GM20431 (cell line): ENCODE measurements around the gene SRR.

ENCODE experiments used
- in situ Hi-C: fragments of 300-500 bp; cut with MseI, MboI; formaldehyde crosslinking; loops from one replicate; pipeline ENCODE4 v1.15.0; 2020; ENCODE audit warnings: low sequenced_read_pairs; ENCODE audit not compliant: unreplicated experiment

The SRR gene

DNA sequence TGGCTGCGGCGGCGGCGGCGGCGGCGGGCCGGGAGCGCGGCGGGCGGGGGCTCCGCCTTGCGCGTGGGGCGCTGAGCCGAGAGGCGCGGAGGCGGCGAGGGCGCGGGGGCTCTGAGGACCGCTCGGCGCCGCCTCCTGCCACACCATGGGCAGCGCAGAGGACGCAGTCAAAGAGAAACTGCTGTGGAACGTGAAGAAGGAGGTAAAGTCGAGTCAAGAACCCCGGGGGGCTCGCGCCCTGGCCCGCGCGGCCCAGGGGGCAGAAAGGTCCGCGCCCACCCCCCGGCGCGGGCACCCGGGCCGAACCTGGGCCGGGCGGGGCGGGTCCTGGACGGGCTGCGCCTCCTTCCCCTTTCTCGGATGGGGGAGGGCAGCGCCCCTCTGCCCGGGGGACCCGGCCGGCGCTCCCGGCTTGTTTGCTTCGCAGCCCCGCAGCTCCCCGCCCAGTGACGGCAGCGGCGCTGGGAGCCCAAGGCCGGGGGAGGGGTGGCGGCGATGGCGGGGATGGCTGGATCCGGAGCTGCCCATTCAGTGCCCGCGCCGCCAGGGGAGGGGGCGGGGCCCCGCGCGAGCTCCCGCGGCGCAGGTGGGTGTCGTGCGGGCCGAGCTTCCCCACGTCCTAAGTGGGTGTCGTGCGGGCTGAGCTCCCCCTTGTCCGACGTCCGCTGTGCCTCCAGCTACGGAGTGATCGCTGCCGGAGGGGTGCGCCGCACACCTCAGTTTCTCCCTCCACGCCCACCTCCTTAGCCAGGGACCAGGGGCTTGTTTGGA, 34.0 kb downstream of the SRR start:
- in situ Hi-C loops, result no loop called here

DNA sequence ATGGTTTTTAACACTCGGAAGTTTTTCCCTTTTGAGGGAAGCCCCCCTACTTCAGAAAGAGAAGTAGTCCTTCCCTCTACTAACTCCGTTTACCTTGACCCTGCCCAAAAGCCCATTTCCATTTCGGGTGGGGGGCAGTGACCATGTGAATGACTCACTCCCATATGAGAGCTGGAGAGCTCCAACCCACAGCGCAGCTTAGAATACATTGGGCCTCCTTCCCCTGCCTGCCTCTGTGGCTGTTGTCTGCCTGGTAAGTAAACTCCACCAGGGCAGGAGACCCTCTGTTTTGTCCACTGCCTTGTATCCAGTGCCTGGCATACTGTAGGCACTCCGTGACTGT, 34.5 kb downstream of the SRR start:
- in situ Hi-C loops, result no loop called here

DNA sequence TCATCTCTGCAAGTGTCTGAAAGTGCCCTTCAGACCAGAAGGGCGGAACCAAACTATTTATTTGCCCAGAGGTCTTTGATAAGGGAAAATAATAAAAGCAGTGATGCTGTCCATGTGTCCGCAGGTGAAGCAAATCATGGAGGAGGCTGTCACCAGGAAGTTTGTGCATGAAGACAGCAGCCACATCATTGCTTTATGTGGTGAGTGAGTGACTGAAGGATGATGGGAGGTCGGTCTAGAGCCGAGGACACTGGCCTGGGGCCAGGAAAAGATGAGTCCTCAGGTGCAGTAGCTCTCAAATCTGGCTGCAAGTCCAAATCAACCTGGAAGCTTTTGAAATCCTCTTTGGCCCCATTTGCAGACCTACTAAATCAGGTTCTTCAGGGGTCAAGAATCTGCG, 39.7 kb downstream of the SRR start:
- in situ Hi-C loops, result no loop called here

DNA sequence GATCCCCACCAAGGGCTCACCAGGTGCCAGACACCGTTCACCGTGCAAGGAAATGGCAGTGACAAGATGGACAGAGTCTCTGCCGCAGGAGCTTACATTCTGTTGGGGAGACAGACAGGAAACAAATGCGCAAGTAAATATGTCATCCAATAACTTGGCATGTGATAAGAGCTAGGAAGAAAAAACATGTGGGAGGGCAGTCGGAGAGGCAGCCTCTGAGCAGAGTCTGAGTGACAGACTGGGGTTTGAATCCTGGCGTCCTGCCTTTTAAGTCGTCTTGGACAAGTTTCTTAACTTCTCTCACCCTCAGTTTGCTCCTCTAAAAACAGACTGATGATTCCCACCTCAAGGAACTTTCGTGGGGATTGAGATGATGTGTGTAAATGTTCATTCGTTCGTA, 40.8 kb downstream of the SRR start:
- in situ Hi-C loops, result no loop called here

DNA sequence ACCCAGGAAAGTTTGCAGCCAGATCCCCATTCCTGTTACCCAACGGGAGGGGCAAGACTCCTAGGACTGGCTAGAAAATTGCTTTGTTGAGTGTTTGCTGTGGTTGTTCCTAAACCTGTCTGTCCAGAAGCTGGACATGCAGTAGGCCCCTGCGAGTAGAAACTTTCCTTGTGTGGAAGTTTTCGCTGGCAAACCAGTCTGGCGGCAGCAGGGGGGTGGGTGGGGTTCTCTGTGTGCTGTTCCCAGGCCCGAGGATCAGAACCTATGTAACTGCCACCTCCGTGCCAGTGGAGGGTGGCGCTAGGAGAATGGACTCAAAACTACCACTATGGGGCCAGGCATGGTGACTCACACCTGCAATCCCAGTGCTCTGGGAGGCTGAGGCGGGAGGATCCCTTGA, 42.7 kb downstream of the SRR start:
- in situ Hi-C loops, result no loop called here

DNA sequence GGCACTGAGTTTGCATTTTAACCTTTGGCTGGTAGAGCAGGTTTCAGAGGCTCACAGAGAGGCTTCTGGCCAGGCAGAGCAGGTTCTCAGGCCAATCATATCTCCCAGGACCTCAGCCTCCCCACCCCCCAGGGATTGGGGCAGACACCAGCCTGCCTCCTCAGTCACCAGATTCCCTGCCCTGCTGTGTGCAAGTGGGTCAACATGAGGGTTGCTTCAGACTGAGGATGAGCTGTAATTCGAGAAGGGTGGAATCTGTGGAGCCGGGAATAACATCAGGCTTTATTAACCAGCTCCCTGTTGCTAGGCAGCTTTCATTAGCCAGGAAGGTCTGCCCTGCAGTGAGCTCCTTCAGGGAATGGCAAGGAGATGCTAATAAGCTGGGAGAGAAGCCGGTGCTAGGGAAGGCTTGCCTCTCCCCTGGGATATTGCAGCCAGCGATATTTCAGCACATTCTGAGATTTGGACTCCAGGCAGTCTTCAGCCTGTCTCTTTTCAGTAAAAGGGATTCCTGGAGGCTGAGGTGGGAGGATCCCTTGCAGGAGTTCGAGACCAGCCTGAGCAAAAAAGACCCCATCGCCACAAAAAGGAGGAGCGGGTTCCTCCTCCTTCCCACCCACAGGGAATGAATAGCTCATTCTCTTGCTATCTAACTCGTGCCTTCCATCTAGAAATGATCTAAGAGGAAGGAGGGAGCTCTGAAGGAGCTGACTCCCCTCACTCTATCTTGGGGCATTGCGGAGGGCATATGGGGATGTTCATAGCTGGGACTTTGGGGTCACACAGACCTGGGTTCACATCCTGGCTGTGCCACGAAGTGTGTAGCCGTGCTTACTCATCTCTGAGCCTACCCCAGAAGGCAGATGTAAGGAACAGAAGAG, 44.3 kb downstream of the SRR start:
- in situ Hi-C loops, result no loop called here

DNA sequence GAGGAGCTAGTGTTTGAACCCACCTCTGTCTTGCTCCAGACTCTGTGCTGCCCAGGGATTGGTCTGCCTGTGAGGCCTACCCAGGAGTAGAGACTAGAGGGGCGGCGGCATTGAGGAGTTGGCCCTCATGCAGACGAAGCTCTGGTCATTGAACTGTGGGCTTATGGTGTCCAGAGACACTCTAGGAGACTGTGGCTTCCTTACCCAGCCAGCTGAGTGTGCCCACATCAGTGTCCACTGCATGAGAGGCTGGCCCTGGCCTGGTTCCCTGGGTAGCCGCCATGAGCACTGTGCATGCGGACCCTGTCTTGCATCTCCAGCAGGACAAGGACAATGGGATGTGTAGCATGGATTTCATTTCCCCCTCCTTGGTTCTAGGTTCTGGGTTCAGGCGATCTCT, 47.5 kb downstream of the SRR start:
- in situ Hi-C loops, result no loop called here

DNA sequence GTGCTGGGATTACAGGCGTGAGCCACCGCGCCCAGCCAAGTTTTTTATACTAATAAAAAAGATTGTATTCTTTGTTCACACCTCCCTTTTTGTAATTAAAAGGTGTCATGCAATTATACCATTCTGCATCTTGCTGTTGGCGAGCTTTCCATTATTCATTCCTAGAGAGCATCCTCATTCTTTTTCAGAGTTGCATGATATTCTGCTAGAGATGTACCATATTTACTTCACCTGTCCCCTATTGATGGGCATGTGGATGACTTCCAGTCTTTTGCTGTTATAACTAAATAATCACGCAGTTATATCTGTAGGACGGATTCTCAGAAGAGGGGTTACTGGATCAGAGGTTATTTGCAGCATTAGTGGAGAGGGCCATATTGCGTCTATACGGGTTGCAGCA, 50.6 kb downstream of the SRR start:
- in situ Hi-C loops, result no loop called here

DNA sequence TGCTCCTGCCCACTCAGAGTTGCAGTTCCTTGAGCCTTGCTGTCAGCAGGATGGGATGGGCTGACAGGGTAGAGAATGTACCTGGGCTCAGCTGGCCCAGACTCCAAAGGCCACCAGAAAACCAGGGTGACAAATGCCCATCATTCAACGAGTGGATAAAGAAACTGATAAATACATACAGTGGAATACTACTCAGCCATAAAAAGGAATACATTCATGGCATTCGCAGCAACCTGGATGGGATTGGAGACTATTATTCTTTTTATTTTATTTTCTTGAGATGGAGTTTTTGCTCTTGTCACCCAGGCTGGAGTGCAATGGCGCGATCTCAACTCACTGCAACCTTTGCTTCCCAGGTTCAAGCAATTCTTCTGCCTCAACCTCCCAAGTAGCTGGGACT, 53.5 kb downstream of the SRR start:
- in situ Hi-C loops, result no loop called here

DNA sequence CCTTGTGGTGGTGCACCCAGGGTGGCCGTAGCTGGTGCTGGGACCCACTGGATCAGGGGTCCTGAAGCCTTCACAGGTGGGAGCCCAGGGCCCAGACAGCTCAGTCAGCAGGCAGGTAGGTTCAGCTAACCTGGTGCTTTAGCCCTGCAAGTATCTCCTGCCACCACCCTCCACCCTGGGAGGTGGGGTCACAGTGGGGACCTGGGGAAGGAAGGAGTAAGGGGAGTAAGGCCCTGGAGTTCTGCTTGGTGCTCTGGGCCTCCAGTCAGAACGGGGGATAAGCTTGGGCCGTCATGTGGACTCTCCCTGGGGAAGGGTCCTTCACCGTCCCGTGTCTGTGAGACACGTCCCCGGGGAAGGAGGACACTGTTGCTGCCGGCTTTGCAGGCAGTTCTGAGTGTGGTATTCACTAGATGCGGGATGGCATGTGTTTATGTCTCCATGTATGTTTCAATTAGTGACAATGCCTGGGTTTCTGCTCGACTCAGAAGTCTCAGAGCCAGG, 54.2 kb downstream of the SRR start:
- in situ Hi-C loops, result no loop called here

DNA sequence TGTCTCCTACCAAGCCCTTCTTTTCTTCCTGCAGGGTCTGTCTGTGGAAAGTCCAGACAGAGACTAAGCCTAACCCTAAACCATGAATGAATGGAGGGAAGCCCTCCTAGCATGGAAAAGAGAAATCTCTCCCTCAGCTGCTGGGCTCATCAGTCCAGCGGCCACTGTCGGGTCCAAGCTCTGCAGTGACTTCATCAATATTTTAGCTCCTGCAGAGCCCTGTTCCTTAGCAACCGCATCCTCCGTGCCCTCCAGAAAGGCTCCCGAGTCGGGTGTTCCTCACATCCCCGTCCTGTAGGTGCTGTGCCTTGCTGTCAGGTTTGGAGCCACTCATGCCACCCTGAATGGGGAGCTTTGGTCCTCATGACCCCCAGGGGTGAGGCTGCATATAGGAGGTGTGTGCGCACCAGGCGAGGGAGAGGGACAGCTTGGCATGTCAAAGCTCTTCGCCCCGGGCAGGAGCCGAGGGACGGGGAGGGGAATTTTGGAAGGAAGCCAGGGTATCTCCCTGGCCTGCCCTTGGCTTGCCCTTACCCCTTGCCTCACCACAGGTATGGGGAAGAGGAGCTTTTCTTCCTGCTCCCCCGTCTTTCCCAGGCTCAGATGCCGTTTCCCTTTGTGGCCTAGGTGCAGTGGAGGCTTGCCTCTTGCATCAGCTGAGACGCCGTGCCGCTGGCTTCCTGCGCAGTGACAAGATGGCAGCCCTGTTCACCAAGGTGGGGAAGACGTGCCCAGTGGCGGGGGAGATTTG, 57.4 kb downstream of the SRR start:
- in situ Hi-C loops, result no loop called here

DNA sequence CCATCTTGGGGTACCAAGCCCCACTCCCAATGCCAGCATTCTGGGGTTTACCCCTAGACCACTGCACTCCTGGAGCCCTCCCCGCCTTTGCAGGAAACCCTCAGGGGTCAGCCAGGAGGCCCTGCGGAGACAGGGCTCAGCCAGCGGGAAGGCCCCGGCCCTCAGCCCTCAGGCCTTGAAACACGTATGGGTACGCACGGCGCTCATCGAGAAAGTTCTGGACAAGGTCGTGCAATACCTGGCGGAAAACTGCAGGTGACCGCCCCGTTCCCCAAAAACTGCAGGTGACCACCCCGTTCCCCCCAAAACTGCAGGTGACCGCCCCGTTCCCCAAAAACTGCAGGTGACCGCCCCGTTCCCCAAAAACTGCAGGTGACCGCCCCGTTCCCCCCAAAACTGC, 58.3 kb downstream of the SRR start:
- in situ Hi-C loops, result no loop called here

DNA sequence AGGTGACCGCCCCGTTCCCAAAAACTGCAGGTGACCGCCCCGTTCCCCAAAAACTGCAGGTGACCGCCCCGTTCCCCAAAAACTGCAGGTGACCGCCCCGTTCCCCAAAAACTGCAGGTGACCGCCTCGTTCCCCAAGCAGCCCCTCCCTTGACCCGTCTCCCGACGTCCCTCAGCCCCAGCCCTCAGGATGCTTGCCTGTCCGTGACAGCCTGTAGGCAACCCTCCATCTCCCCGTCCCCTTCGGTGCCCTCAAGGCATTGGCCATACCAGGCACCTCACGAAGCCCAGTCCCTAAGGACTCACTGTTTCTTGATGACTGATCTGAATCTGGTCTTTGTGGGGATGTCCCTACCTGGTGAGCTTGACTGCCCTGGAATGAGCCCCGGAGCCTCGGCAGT, 58.7 kb downstream of the SRR start:
- in situ Hi-C loops, result no loop called here

DNA sequence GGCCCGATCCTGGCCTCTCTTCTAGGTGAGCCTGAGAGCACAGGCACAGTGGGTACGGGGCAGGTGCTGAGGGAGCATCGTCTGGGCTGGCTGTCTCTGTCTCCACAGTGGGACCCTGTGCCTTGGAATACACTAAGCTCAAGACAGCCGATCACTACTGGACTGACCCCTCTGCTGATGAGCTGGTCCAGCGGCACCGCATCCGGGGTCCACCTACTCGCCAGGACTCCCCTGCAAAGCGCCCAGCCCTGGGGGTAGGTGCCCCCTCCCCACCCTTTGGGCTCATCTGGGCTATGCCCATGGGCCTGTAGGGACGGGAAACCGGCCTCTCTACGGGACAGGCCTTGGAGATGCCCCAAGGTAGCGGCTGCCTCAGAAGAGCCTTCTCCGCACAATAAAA, 59.1 kb downstream of the SRR start:
- in situ Hi-C loops, result no loop called here

DNA sequence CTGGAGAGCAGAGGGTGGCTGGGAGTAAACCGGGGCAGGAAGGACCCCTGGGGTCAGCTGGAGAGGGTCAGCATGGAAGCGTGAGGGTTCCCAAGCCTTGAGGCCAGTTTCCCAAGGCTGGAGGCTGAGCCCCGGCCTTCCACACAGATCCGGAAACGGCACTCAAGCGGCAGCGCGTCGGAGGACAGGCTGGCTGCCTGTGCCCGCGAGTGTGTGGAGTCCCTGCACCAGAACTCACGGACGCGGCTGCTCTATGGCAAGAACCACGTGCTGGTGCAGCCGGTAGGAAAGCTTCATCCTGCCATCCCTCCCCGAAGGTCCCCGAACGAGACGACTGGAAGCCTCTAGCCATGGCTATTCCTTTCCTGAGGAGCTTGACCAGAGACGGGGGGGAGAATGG, 59.6 kb downstream of the SRR start:
- in situ Hi-C loops, result no loop called here

DNA sequence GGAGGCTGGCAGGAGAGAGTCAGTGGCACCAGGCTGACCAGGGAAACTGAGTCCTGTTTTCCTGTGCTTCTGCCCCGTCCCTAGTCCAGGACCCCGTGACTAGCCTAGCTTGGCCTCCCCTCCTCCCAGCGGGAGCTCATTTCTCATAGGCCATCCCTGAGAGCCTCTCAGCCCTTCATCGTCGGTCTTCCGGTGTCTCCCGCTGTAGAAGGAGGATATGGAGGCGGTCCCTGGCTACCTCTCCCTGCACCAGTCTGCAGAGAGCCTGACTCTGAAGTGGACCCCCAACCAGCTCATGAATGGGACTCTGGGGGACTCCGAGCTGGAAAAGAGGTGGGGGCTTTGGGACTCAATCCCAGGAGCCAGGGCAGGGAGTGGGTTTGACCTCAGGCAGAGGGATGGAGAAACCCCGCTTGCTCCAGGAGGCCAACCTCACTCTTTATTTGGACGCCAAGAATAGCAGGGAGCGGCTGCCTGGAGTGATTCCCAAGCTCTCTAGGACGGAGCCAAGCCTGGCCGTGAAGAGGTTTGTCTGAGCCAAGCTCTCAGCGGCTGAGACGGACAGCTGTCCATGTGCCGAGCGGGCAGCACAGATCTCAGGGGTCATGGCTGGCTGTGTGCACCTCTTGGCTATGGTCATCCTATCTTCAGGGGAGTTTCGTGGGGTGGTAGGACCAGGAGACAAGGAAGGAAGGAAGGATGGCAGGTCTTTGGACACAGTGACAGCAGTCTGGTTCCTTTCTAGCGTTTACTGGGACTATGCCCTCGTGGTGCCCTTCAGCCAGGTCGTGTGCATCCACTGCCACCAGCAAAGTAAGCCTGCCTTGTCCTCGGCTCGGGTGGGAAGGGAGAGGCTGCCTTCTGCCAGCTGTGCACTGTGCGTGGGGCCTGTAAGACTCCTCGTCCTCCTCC, 60.4 kb downstream of the SRR start:
- in situ Hi-C loops, result no loop called here

DNA sequence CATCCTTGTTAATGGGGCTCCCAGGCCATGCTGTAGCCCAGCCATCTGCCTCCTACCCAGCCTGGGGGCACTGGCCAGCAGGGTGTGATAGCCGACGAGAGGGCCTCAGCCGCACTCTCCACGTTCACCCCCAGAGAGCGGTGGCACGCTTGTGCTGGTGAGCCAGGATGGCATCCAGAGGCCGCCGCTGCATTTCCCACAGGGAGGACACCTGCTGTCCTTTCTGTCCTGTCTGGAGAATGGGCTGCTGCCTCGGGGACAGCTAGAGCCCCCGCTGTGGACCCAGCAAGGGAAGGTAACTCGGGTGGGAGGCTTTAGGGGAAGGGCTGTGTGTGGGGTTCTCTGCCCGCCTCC, 61.0 kb downstream of the SRR start:
- in situ Hi-C loops, result no loop called here

DNA sequence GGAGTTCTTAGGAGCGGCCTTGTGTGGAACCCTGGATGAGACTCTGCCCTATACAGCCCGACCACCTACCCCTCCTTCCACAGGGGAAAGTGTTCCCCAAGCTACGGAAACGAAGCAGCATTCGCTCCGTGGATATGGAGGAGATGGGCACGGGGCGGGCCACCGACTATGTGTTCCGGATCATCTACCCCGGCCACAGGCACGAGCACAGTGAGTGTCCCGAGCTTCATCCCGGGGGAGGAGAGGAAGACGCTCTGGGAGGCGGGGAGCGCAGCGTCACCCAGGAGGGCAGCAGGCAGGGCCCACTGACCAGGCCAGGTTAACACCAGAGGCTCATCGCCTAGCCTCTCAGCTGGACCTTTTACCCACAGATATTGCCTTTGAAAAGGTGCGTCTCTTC, 61.4 kb downstream of the SRR start:
- in situ Hi-C loops, result no loop called here

DNA sequence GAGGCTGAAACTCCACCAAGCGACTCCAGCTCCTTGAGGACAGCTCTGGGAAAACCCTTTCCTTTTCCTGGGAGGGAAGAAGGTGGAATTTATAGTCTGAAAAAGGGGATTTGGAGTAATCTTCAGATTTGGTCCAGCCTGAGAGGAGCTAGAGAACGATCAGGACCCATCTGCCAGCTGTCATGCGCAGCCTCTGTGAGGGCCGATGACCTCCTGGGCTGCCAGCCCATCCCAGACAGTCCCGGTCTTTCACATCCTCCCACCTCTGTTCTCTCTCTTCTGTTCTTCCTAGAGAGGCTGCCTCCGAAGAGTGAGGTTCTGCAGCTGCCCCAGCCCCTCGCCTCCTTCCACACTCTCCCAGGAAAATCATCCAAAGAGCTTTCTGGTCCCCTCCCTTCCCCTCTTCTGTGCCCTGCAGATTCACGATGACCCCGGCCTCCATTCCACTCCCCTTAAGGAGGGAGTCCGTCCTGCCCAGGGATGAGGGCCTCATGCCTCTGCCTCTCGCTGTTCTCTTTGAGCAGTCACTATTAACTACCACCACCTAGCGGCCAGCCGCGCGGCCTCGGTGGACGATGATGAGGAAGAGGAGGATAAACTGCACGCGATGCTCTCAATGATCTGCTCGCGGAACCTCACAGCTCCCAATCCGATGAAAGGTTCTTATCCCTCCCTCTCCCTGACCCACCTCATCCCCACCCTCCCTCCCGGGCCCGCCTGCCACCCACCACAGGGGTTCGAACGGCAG, 63.2 kb downstream of the SRR start:
- in situ Hi-C loops, result no loop called here
